Measurements from ENCODE around the gene DLG2. TPM values are rescaled to one million over a fixed set of nuclear protein-coding genes. Genes with fewer than 3 reads are reported as not detected.
"Not testable (repeated sequence)": the region's sequence is repeated elsewhere in the genome, so short reads cannot be mapped to it uniquely, and the experiment has no call there.

Gene DLG2
- polyA plus RNA-seq, 2 donors, result 2.6 to 6.7 TPM

GRCh38 chr11:85611643-85612042 lies 15.5 kb downstream of the DLG2 start:
- not testable (repeated sequence) for H3K9me3 ChIP-seq (ENCODE audit: control insufficient read depth in 2 of 2, insufficient read depth in 1 of 2, low read depth in 1 of 2, low read length in 1 of 2); H3K27ac ChIP-seq (ENCODE audit: low read depth in 2 of 2, low read length in 1 of 2); H3K4me3 ChIP-seq (ENCODE audit: low read depth in 1 of 2, low read length in 2 of 2); H3K4me1 ChIP-seq (ENCODE audit: control insufficient read depth in 2 of 2, insufficient read depth in 2 of 2, low read length in 1 of 2); H3K27me3 ChIP-seq (ENCODE audit: control insufficient read depth in 1 of 2, insufficient read depth in 2 of 2, low read length in 2 of 2); H3K36me3 ChIP-seq (ENCODE audit: control insufficient read depth in 2 of 2, insufficient read depth in 2 of 2, low read length in 1 of 2)
- whole genome bisulfite sequencing, 2 donors, result 83 to 84% methylated on average over 2 of the region's 2 CpGs

GRCh38 chr11:85609286-85609685 lies 17.9 kb downstream of the DLG2 start:
- not testable (repeated sequence) for H3K27me3 ChIP-seq (ENCODE audit: control insufficient read depth in 1 of 2, insufficient read depth in 2 of 2, low read length in 2 of 2); H3K27ac ChIP-seq (ENCODE audit: low read depth in 2 of 2, low read length in 1 of 2)
- WGBS, 2 donors, result 83 to 87% methylated on average over 2 of the region's 2 CpGs

DNA sequence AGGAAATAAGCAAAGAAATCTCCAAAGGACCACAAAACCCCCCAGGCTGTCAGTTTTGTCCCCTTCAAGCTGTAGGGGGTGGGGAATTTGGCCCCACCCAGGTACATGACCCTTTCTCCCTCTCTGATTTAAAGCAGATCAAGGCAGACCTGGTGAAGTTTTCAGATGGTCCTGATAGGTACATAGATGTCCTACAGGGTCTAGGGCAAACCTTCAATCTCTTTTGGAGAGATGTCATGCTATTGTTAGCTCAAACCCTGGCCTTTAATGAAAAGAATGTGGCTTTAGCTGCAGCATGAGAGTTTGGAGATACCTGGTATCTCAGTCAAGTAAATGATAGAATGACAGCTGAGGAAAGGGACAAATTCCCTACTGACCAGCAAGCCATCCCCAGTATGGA lies 18.5 kb downstream of the DLG2 start:
- not testable (repeated sequence) for H3K9me3 ChIP-seq (ENCODE audit: control insufficient read depth in 2 of 2, insufficient read depth in 1 of 2, low read depth in 1 of 2, low read length in 1 of 2); H3K4me1 ChIP-seq (ENCODE audit: control insufficient read depth in 2 of 2, insufficient read depth in 2 of 2, low read length in 1 of 2); H3K27ac ChIP-seq (ENCODE audit: low read depth in 2 of 2, low read length in 1 of 2); H3K36me3 ChIP-seq (ENCODE audit: control insufficient read depth in 2 of 2, insufficient read depth in 2 of 2, low read length in 1 of 2); H3K4me3 ChIP-seq (ENCODE audit: low read depth in 1 of 2, low read length in 2 of 2); H3K27me3 ChIP-seq (ENCODE audit: control insufficient read depth in 1 of 2, insufficient read depth in 2 of 2, low read length in 2 of 2)

More at GRCh38 chr11:85609286-85609685, 17.9 kb downstream of the DLG2 start:
- not testable (repeated sequence) for H3K4me1 ChIP-seq (ENCODE audit: control insufficient read depth in 2 of 2, insufficient read depth in 2 of 2, low read length in 1 of 2); H3K36me3 ChIP-seq (ENCODE audit: control insufficient read depth in 2 of 2, insufficient read depth in 2 of 2, low read length in 1 of 2); H3K9me3 ChIP-seq (ENCODE audit: control insufficient read depth in 2 of 2, insufficient read depth in 1 of 2, low read depth in 1 of 2, low read length in 1 of 2); H3K4me3 ChIP-seq (ENCODE audit: low read depth in 1 of 2, low read length in 2 of 2)

DNA sequence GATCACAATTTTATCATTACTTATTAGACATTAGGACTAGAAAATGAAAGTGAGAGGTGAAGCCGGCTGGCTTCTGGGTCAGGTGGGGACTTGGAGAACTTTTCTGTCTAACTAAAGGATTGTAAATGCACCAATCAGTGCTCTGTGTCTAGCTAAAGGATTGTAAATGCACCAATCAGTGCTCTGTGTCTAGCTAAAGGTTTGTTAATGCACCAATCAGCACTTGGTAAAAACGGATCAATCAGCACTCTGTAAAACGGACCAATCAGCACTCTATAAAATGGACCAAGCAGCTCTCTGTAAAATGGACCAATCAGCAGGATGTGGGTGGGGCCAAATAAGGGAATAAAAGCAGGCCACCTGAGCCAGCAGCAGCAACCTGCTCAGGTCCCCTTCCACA lies 20.9 kb downstream of the DLG2 start:
- H3K4me3 ChIP-seq (ENCODE audit: low read depth in 1 of 2, low read length in 2 of 2); H3K9me3 ChIP-seq (ENCODE audit: control insufficient read depth in 2 of 2, insufficient read depth in 1 of 2, low read depth in 1 of 2, low read length in 1 of 2); H3K27me3 ChIP-seq (ENCODE audit: control insufficient read depth in 1 of 2, insufficient read depth in 2 of 2, low read length in 2 of 2); H3K27ac ChIP-seq (ENCODE audit: low read depth in 2 of 2, low read length in 1 of 2); H3K36me3 ChIP-seq (ENCODE audit: control insufficient read depth in 2 of 2, insufficient read depth in 2 of 2, low read length in 1 of 2); H3K4me1 ChIP-seq (ENCODE audit: control insufficient read depth in 2 of 2, insufficient read depth in 2 of 2, low read length in 1 of 2): not testable (repeated sequence)
- WGBS, 2 donors, result 93 to 98% methylated on average over 3 of the region's 3 CpGs

- 85 to 88% methylated on average over 4 of the region's 4 CpGs for WGBS, 2 donors
- Histone ChIP-seq H3K27ac (ENCODE audit: low read depth in 2 of 2, low read length in 1 of 2) (no peak overlapping the region), H3K9me3 (ENCODE audit: control insufficient read depth in 2 of 2, insufficient read depth in 1 of 2, low read depth in 1 of 2, low read length in 1 of 2) (no peaks in the 10 kb centered on the region), H3K27me3 (ENCODE audit: control insufficient read depth in 1 of 2, insufficient read depth in 2 of 2, low read length in 2 of 2) (no peaks in the 10 kb centered on the region), H3K4me3 (ENCODE audit: low read depth in 1 of 2, low read length in 2 of 2) (no peak overlapping the region), H3K4me1 (ENCODE audit: control insufficient read depth in 2 of 2, insufficient read depth in 2 of 2, low read length in 1 of 2) (no peaks in the 10 kb centered on the region), H3K36me3 (ENCODE audit: control insufficient read depth in 2 of 2, insufficient read depth in 2 of 2, low read length in 1 of 2) (no peaks in the 10 kb centered on the region)
Measured at GRCh38 chr11:85603220-85603619, 23.9 kb downstream of the DLG2 start.

DNA sequence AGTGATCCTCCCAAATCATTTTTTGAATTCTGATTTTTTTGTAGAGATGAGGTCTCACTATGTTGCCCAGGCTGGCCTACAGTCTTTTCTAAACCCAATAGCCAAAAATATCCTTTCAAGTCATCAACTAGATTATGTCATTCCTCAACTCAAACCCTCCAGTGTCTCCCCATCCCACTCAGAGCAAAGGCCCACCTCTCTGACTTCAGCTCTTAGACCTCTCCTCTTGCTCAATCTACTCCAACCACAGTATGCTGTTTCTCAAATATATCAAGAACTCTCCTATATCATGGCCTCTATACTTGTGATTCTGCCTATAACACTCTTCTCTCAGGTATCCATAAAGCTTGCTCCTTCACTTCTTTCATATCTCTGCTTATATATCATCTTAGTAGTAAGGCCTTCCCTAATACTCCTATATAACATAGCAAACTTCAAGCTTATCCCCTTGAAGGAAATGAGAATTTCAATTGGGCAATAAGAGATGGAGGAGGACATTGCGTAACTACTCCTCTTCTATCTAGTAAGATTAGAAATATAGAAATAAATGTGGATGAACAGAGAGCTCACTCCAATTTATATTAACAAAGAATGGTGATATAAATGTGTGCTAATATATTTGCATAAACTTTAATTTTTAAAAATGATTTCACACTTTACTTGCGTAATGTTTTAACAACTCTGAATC lies 24.5 kb downstream of the DLG2 start:
- Histone ChIP-seq H3K27me3 (ENCODE audit: control insufficient read depth in 1 of 2, insufficient read depth in 2 of 2, low read length in 2 of 2) (no peaks in the 10 kb centered on the region), H3K36me3 (ENCODE audit: control insufficient read depth in 2 of 2, insufficient read depth in 2 of 2, low read length in 1 of 2) (no peaks in the 10 kb centered on the region), H3K4me3 (ENCODE audit: low read depth in 1 of 2, low read length in 2 of 2) (no peak overlapping the region), H3K9me3 (ENCODE audit: control insufficient read depth in 2 of 2, insufficient read depth in 1 of 2, low read depth in 1 of 2, low read length in 1 of 2) (no peaks in the 10 kb centered on the region), H3K27ac (ENCODE audit: low read depth in 2 of 2, low read length in 1 of 2) (no peak overlapping the region), H3K4me1 (ENCODE audit: control insufficient read depth in 2 of 2, insufficient read depth in 2 of 2, low read length in 1 of 2) (no peaks in the 10 kb centered on the region)
- WGBS, 2 donors, result 98 to 99% methylated on average over 2 of the region's 2 CpGs

DNA sequence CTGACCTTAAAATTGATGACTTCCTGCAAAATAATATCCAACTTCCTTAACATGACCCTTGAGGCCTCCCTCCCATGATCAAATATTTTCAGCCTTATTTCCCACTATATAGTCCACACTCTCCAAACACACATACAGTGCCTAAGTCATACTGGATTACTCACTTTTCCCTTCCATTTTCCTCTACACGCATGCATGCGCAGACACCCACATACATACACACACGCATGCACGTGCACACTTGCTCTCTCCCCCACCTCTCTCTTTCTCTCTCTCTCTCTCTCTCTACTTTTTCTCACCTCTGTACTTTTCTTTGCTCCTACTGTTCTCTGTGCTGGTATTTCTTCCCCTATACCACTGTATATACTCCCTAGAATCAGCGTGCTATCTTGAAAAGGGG lies 28.1 kb downstream of the DLG2 start:
- Histone ChIP-seq H3K9me3 (ENCODE audit: control insufficient read depth in 2 of 2, insufficient read depth in 1 of 2, low read depth in 1 of 2, low read length in 1 of 2) (no peaks in the 10 kb centered on the region), H3K27me3 (ENCODE audit: control insufficient read depth in 1 of 2, insufficient read depth in 2 of 2, low read length in 2 of 2) (no peaks in the 10 kb centered on the region), H3K36me3 (ENCODE audit: control insufficient read depth in 2 of 2, insufficient read depth in 2 of 2, low read length in 1 of 2) (no peaks in the 10 kb centered on the region), H3K4me3 (ENCODE audit: low read depth in 1 of 2, low read length in 2 of 2) (no peak overlapping the region), H3K4me1 (ENCODE audit: control insufficient read depth in 2 of 2, insufficient read depth in 2 of 2, low read length in 1 of 2) (no peaks in the 10 kb centered on the region), H3K27ac (ENCODE audit: low read depth in 2 of 2, low read length in 1 of 2) (no peak overlapping the region)
- 69 to 72% methylated on average over 5 of the region's 5 CpGs for WGBS, 2 donors

DNA sequence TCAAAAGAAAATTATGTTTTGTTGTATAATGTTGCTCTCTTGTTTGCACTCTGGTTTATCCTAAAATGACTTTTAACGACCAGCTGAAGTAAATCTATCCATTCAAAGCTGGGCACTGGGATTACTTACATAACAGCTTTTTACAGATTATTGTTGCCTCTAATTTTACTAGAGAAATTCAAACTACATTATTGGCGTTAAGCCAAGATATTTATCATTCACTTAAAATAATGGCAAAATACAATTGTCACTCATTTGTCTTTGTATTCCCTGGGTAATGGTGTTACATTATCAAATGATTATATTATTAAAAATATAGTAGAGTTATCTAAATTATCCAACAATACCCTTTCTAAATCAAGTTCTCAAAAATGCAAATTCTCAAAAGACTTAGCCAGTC lies 30.3 kb downstream of the DLG2 start:
- Histone ChIP-seq H3K27me3 (ENCODE audit: control insufficient read depth in 1 of 2, insufficient read depth in 2 of 2, low read length in 2 of 2) (no peaks in the 10 kb centered on the region), H3K36me3 (ENCODE audit: control insufficient read depth in 2 of 2, insufficient read depth in 2 of 2, low read length in 1 of 2) (no peaks in the 10 kb centered on the region), H3K9me3 (ENCODE audit: control insufficient read depth in 2 of 2, insufficient read depth in 1 of 2, low read depth in 1 of 2, low read length in 1 of 2) (no peaks in the 10 kb centered on the region), H3K27ac (ENCODE audit: low read depth in 2 of 2, low read length in 1 of 2) (no peak overlapping the region), H3K4me1 (ENCODE audit: control insufficient read depth in 2 of 2, insufficient read depth in 2 of 2, low read length in 1 of 2) (no peaks in the 10 kb centered on the region), H3K4me3 (ENCODE audit: low read depth in 1 of 2, low read length in 2 of 2) (no peak overlapping the region)
- WGBS, 2 donors, result 60 to 77% methylated on average over 2 of the region's 2 CpGs

- H3K27ac ChIP-seq (ENCODE audit: low read depth in 2 of 2, low read length in 1 of 2), result no peak overlapping the region
- no peaks in the 10 kb centered on the region for H3K4me1 ChIP-seq (ENCODE audit: control insufficient read depth in 2 of 2, insufficient read depth in 2 of 2, low read length in 1 of 2)
- H3K27me3 ChIP-seq (ENCODE audit: control insufficient read depth in 1 of 2, insufficient read depth in 2 of 2, low read length in 2 of 2), result no peaks in the 10 kb centered on the region
- H3K9me3 ChIP-seq (ENCODE audit: control insufficient read depth in 2 of 2, insufficient read depth in 1 of 2, low read depth in 1 of 2, low read length in 1 of 2), result no peaks in the 10 kb centered on the region
- H3K36me3 ChIP-seq (ENCODE audit: control insufficient read depth in 2 of 2, insufficient read depth in 2 of 2, low read length in 1 of 2), result no peaks in the 10 kb centered on the region
- H3K4me3 ChIP-seq (ENCODE audit: low read depth in 1 of 2, low read length in 2 of 2), result no peak overlapping the region
Measured at GRCh38 chr11:85595285-85595884, 31.8 kb downstream of the DLG2 start.

DNA sequence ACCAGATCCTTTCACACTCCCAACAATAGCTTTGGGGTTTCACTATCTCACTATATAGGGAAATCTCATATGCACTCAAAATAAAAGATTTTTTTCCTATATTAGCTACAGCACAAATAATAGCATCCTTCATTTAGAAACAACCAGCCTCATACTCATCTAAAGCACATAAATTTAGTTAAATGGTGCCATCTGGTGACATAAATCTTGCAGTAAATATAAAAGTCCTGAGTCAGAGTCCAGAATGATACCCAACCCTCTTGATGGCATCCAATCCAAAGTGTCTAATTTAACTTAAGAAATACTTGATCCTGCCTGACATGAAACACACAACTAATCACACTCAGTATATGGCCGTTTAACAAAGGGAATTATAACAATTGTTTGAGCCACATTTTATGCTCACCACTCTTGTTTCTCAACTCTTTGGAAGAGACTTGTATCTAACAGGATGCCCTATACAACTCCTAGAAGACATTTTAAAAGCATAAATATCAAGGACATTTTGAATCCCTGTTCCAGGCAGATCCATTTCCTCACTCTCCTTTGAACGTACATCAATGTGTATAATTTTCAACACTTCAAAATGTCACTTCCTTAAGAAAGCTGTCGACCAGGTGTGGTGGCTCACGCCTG lies 36.2 kb downstream of the DLG2 start:
- no peaks in the 10 kb centered on the region for H3K36me3 ChIP-seq (ENCODE audit: control insufficient read depth in 2 of 2, insufficient read depth in 2 of 2, low read length in 1 of 2)
- 70 to 75% methylated on average over 4 of the region's 4 CpGs for WGBS, 2 donors
- H3K4me3 ChIP-seq (ENCODE audit: low read depth in 1 of 2, low read length in 2 of 2), result no peak overlapping the region

More for the DNA sequence above, 36.2 kb downstream of the DLG2 start:
- Histone ChIP-seq H3K27me3 (ENCODE audit: control insufficient read depth in 1 of 2, insufficient read depth in 2 of 2, low read length in 2 of 2) (no peaks in the 10 kb centered on the region), H3K9me3 (ENCODE audit: control insufficient read depth in 2 of 2, insufficient read depth in 1 of 2, low read depth in 1 of 2, low read length in 1 of 2) (no peaks in the 10 kb centered on the region), H3K4me1 (ENCODE audit: control insufficient read depth in 2 of 2, insufficient read depth in 2 of 2, low read length in 1 of 2) (no peaks in the 10 kb centered on the region), H3K27ac (ENCODE audit: low read depth in 2 of 2, low read length in 1 of 2) (no peak overlapping the region)
